SK-N-MC (cell line): ENCODE results near the gene KIAA1755.
"Not testable (repeated sequence)": the region's sequence is repeated elsewhere in the genome, so short reads cannot be mapped to it uniquely, and the experiment has no call there.

Experiments
- DNase-seq: peaks from one replicate; pipeline ENCODE4 v3.0.0-alpha.2; 2011; ENCODE audit warnings: low read depth, low spot score
- H3K27ac ChIP-seq: fragments of 200-600 bp; sonication (generic); 2 replicates; pipeline ENCODE4 v1.5.1; 2016; ENCODE audit warnings: mixed run types
- H3K36me3 ChIP-seq: fragments of 200-600 bp; sonication (generic); 2 replicates; pipeline ENCODE4 v1.6.1; 2017; ENCODE audit warnings: antibody characterized with exemption, low read length, mixed read lengths; ENCODE audit not compliant: insufficient read depth
- H3K4me3 ChIP-seq: fragments of 200-600 bp; sonication (generic); 2 replicates; pipeline ENCODE4 v1.5.1; 2016
- H3K9ac ChIP-seq: fragments of 200-600 bp; sonication (generic); 2 replicates; pipeline ENCODE4 v1.8.0; 2017; ENCODE audit warnings: mixed run types, mixed read lengths; ENCODE audit not compliant: insufficient read length
- H3K9me3 ChIP-seq: fragments of 200-600 bp; sonication (generic); 2 replicates; pipeline ENCODE4 v1.6.1; 2017; ENCODE audit warnings: low read depth, mild to moderate bottlenecking, antibody characterized with exemption, low read length, moderate library complexity, mixed read lengths
- EZH2 ChIP-seq: fragments of 200-600 bp; sonication (generic); IDR thresholded peaks from one replicate; pipeline ENCODE4 v1.6.1; 2017; ENCODE audit warnings: antibody characterized with exemption
- FOXP2 ChIP-seq: optimal IDR thresholded peaks from 2 replicates; pipeline ENCODE3; 2011; ENCODE audit warnings: mild to moderate bottlenecking, moderate library complexity; ENCODE audit not compliant: insufficient read depth; ENCODE audit errors: extremely low read length, control extremely low read depth
- POLR2AphosphoS5 ChIP-seq: IDR thresholded peaks from 2 replicates; pipeline ENCODE4 v1.6.1; 2012; ENCODE audit warnings: mild to moderate bottlenecking, low read depth, low read length, borderline replicate concordance

The KIAA1755 gene

GRCh38 chr20:38258545-38259215 lies 1.9 kb downstream of the KIAA1755 start:
- H3K9me3 ChIP-seq: no peaks in the 10 kb centered on the region
- TF ChIP-seq FOXP2 (no peak), POLR2AphosphoS5 (no peak), EZH2 (no peak)
- no peak for DNase-seq

GRCh38 chr20:38256966-38257365 lies 3.6 kb downstream of the KIAA1755 start:
- Histone ChIP-seq H3K9me3 (no peaks in the 10 kb centered on the region), H3K27ac (no peak overlapping the region), H3K36me3 (no peaks in the 10 kb centered on the region), H3K9ac (no peak overlapping the region), H3K4me3 (no peak overlapping the region)
- TF ChIP-seq FOXP2 (no peak), POLR2AphosphoS5 (no peak), EZH2 (no peak)
- DNase-seq: no peak

More at GRCh38 chr20:38258545-38259215, 1.9 kb downstream of the KIAA1755 start:
- Histone ChIP-seq H3K4me3 (no peak overlapping the region), H3K9ac (no peak overlapping the region), H3K27ac (no peak overlapping the region), H3K36me3 (no peaks in the 10 kb centered on the region)

GRCh38 chr20:38256021-38256420 lies 4.5 kb downstream of the KIAA1755 start:
- Histone ChIP-seq H3K9ac (no peak overlapping the region), H3K4me3 (no peak overlapping the region), H3K27ac (no peak overlapping the region), H3K9me3 (no peaks in the 10 kb centered on the region), H3K36me3 (no peaks in the 10 kb centered on the region)
- no peak for DNase-seq
- TF ChIP-seq EZH2 (no peak), FOXP2 (no peak)

- Histone ChIP-seq H3K27ac (no peak overlapping the region), H3K4me3 (no peak overlapping the region), H3K36me3 (no peaks in the 10 kb centered on the region), H3K9me3 (no peaks in the 10 kb centered on the region), H3K9ac (no peak overlapping the region)
- no peak for DNase-seq
- TF ChIP-seq POLR2AphosphoS5 (no peak), EZH2 (no peak), FOXP2 (no peak)
Observed at GRCh38 chr20:38255393-38255792, 5.1 kb downstream of the KIAA1755 start.

- H3K27ac ChIP-seq, H3K9ac ChIP-seq, DNase-seq, H3K9me3 ChIP-seq, H3K4me3 ChIP-seq, H3K36me3 ChIP-seq: not testable (repeated sequence)
Observed at GRCh38 chr20:38254621-38255020, 5.9 kb downstream of the KIAA1755 start.

- no peak overlapping the region for H3K27ac ChIP-seq
- no peak overlapping the region for H3K9ac ChIP-seq
- no peak for TF ChIP-seq EZH2
- no peak for TF ChIP-seq POLR2AphosphoS5
- no peak for TF ChIP-seq FOXP2
- no peaks in the 10 kb centered on the region for H3K9me3 ChIP-seq
- no peak overlapping the region for H3K4me3 ChIP-seq
- no peak for DNase-seq
- no peaks in the 10 kb centered on the region for H3K36me3 ChIP-seq
Observed at GRCh38 chr20:38253571-38253970, 7.0 kb downstream of the KIAA1755 start.

- DNase-seq: no peak
- Histone ChIP-seq H3K9me3 (no peaks in the 10 kb centered on the region), H3K9ac (no peak overlapping the region), H3K36me3 (no peaks in the 10 kb centered on the region), H3K4me3 (no peak overlapping the region), H3K27ac (no peak overlapping the region)
- TF ChIP-seq EZH2 (no peak), FOXP2 (no peak), POLR2AphosphoS5 (no peak)
Observed at GRCh38 chr20:38252292-38253288, 7.9 kb downstream of the KIAA1755 start.

- DNase-seq, H3K4me3 ChIP-seq, H3K9ac ChIP-seq, H3K36me3 ChIP-seq, H3K9me3 ChIP-seq, H3K27ac ChIP-seq: not testable (repeated sequence)
Observed at GRCh38 chr20:38251441-38251840, 9.1 kb downstream of the KIAA1755 start.

- Histone ChIP-seq H3K36me3 (no peaks in the 10 kb centered on the region), H3K9me3 (no peaks in the 10 kb centered on the region), H3K27ac (no peak overlapping the region), H3K4me3 (no peak overlapping the region), H3K9ac (no peak overlapping the region)
- TF ChIP-seq FOXP2 (no peak), EZH2 (no peak), POLR2AphosphoS5 (no peak)
- DNase-seq: no peak
Observed at GRCh38 chr20:38250609-38251008, 9.9 kb downstream of the KIAA1755 start.
